B cell (primary cell): ENCODE data around the gene STK16. TPM values are rescaled to one million over a fixed set of nuclear protein-coding genes. Genes with fewer than 3 reads are reported as not detected.

Experiments used
- ATAC-seq: fragments of 200-7000 bp; cut with Tn5 transposase; one replicate; pipeline ENCODE4 v1.10.0; 2021; ENCODE audit warnings: low read depth, mild to moderate bottlenecking, moderate number of reproducible peaks, moderate library complexity
- CTCF ChIA-PET: fragments of 350-600 bp; sonication (Branson Sonifier 250); formaldehyde crosslinking; loops from one replicate; lab custom pipeline; 2021; ENCODE audit warnings: antibody characterized with exemption, inconsistent platforms; lab: Charles Lee
- POLR2A ChIA-PET: fragments of 350-600 bp; sonication (Branson Sonifier 250); formaldehyde crosslinking; loops from one replicate; lab custom pipeline; 2021; ENCODE audit warnings: antibody characterized with exemption; lab: Charles Lee
- DNase-seq: peaks from one replicate; pipeline ENCODE4 v3.0.0; 2013
- H2AFZ ChIP-seq: 2 replicates; pipeline ENCODE4 v1.6.1; 2012; ENCODE audit warnings: mild to moderate bottlenecking, low read depth, low read length; ENCODE audit not compliant: insufficient read depth, poor library complexity, severe bottlenecking
- H3K27ac ChIP-seq, 2 donors: 1 replicate in 1 of 2; 2 replicates in 1 of 2; pipeline ENCODE4 v1.5.1; 2012 to 2013; ENCODE audit warnings: low read length in 2 of 2, mild to moderate bottlenecking in 2 of 2, moderate library complexity in 1 of 2
- H3K27me3 ChIP-seq, 4 experiments: fragments of 200-600 bp in 1 of 4; sonication (generic) in 1 of 4; replicated peaks in 1 of 4; 1 replicate in 2 of 4; 2 replicates in 2 of 4; pipeline versions ENCODE4 v1.6.1 to v1.7.0; 2013 to 2016; ENCODE audit warnings: low read length in 3 of 4, mild to moderate bottlenecking in 2 of 4, mixed read lengths in 1 of 4, moderate library complexity in 1 of 4; ENCODE audit not compliant: insufficient read depth in 4 of 4, control insufficient read depth in 3 of 4; ENCODE audit errors: control extremely low read depth in 1 of 4
- H3K36me3 ChIP-seq, 2 experiments: replicated peaks in 1 of 2; 1 replicate in 1 of 2; 2 replicates in 1 of 2; pipeline versions ENCODE4 v1.6.1 to v1.7.1; 2013; ENCODE audit warnings: low read length in 1 of 2; ENCODE audit not compliant: insufficient read depth in 2 of 2, control insufficient read depth in 1 of 2; ENCODE audit errors: control extremely low read depth in 1 of 2, extremely low read depth in 1 of 2
- H3K4me1 ChIP-seq, 2 donors: fragments of 200-600 bp in 1 of 2; sonication (generic) in 1 of 2; 1 replicate in 1 of 2; 2 replicates in 1 of 2; pipeline versions ENCODE4 v1.5.1 to v1.6.1; 2013 to 2017; ENCODE audit warnings: low read length in 2 of 2; ENCODE audit not compliant: control insufficient read depth in 2 of 2, insufficient read depth in 2 of 2
- H3K4me2 ChIP-seq: replicated peaks from 2 replicates; pipeline ENCODE3; 2012; ENCODE audit warnings: mild to moderate bottlenecking, low read depth, low read length; ENCODE audit not compliant: poor library complexity, severe bottlenecking
- H3K4me3 ChIP-seq, 5 experiments: fragments of 200-600 bp in 1 of 5; sonication (generic) in 1 of 5; 1 replicate in 3 of 5; 2 replicates in 2 of 5; pipeline versions ENCODE4 v1.5.1 to v1.7.0; 2011 to 2016; ENCODE audit warnings: low read length in 4 of 5, mild to moderate bottlenecking in 4 of 5, low read depth in 2 of 5, control low read depth in 1 of 5, moderate library complexity in 1 of 5; ENCODE audit not compliant: insufficient read depth in 1 of 5; ENCODE audit errors: control extremely low read depth in 1 of 5, extremely low read depth in 1 of 5
- H3K79me2 ChIP-seq: fragments of 200-600 bp; sonication (generic); one replicate; pipeline ENCODE4 v1.6.0; 2016; ENCODE audit warnings: low read length; ENCODE audit not compliant: control insufficient read depth, insufficient read depth
- H3K9ac ChIP-seq: fragments of 200-600 bp; sonication (generic); 2 replicates; pipeline ENCODE4 v1.6.1; 2017; ENCODE audit warnings: mild to moderate bottlenecking, low read length, moderate library complexity
- H3K9me3 ChIP-seq, 3 donors: one replicate each; pipeline versions ENCODE4 v1.6.1 to v1.7.1; 2013; ENCODE audit warnings: low read length in 2 of 3; ENCODE audit not compliant: control insufficient read depth in 2 of 3, insufficient read depth in 1 of 3; ENCODE audit errors: control extremely low read depth in 1 of 3
- H4K20me1 ChIP-seq: 2 replicates; pipeline ENCODE4 v1.6.0; 2012; ENCODE audit warnings: mild to moderate bottlenecking, low read length; ENCODE audit not compliant: insufficient read depth, control insufficient read depth, poor library complexity, severe bottlenecking
- H3K27ac Mint-ChIP-seq: one replicate; pipeline ENCODE4 v1.8.0; 2021; ENCODE audit warnings: mixed read lengths
- H3K27me3 Mint-ChIP-seq: one replicate; pipeline ENCODE4 v1.8.0; 2021; ENCODE audit warnings: mixed read lengths
- H3K4me1 Mint-ChIP-seq: one replicate; pipeline ENCODE4 v1.8.0; 2021; ENCODE audit warnings: mixed read lengths
- H3K4me3 Mint-ChIP-seq: one replicate; pipeline ENCODE4 v1.8.0; 2021; ENCODE audit warnings: mixed read lengths
- H3K9me3 Mint-ChIP-seq: one replicate; pipeline ENCODE4 v1.8.0; 2022; ENCODE audit warnings: mixed read lengths; ENCODE audit not compliant: insufficient read depth
- EZH2 ChIP-seq: IDR thresholded peaks from 2 replicates; pipeline ENCODE4 v1.6.1; 2012; ENCODE audit warnings: borderline replicate concordance, low read depth, mild to moderate bottlenecking, moderate library complexity, low read length; ENCODE audit not compliant: insufficient read depth, poor library complexity, severe bottlenecking
- WGBS: methylation state at CpG from one replicate; pipeline ENCODE4 v1.1.5; 2013; ENCODE audit warnings: missing lambda C conversion rate; ENCODE audit not compliant: insufficient coverage; 5-methylcytosine and 5-hydroxymethylcytosine counted together
- intact Hi-C: fragments of 100-400 bp; cut with micrococcal nuclease; formaldehyde crosslinking; loops from one replicate; pipeline ENCODE4 v1.10.0; 2022
- polyA plus RNA-seq: library from polyadenylated mRNA; depleted of rRNA; stranded (reverse); fragments of >200 nt; gene quantifications from 2 replicates; pipeline ENCODE4 v1.2.3, GENCODE V29; 2012
- total RNA-seq, 2 donors: library from RNA; stranded (reverse); fragments of 120-200 nt in 1 of 2; gene quantifications; 1 replicate in 1 of 2; 2 replicates in 1 of 2; pipeline versions ENCODE4 v1.2.3 to v1.2.4, GENCODE V29; 2013 to 2022
- TF ChIP-seq, protein P1 (sequence below): fragments of 200-600 bp; IDR thresholded peaks from one replicate; pipeline ENCODE4 v1.8.0; 2022; ENCODE audit warnings: antibody characterized with exemption, mild to moderate bottlenecking

Gene STK16
- total and polyA plus RNA-seq, 2 donors (not counting 1 experiment from before 2014, with no cell fraction given) = 29.0 to 60.1 TPM

DNA sequence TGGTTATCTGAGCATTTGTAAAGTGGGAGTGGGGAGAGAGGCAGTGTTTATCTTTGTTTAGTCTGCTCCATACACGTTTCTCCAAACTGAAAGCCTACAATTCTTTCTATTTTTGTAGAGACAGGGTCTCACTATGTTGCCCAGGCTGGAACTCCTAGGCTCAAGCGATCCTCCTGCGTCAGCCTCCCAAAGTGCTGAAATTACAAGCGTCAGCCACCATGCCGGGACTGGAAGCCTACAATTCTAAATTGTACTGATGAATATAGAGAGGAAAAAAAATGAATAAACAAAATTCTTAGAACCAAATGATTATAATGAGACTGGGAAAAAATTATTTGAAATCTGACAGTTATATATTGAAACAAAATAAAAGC is 40.1 kb upstream of the STK16 start:
- intact Hi-C loops = no loop called here
- Histone ChIP-seq H3K27ac (no peak overlapping the region), H3K4me2 (no peak overlapping the region), H3K9me3 (no peaks in the 10 kb centered on the region), H3K9ac (no peak overlapping the region), H4K20me1 (peaks cover 14% of the 10 kb centered on the region), H3K27me3 (no peaks in the 10 kb centered on the region), H3K4me1 (peaks cover 12 to 15% of the 10 kb centered on the region in 2 donors), H2AFZ (no peak overlapping the region), H3K79me2 (peaks cover 6% of the 10 kb centered on the region), H3K4me3 (no peak overlapping the region), H3K36me3 (peaks cover 7 to 23% of the 10 kb centered on the region in 2 experiments)
- POLR2A ChIA-PET = interaction anchor here (1.5 to 3.0 kb wide), 4 partner anchors 24 to 48 kb away, joined by 4 to 46 read pairs (median 7); partner anchors contain the start of genes ANKZF1, ATG9A, CNPPD1 and RETREG2
- H3K9me3 Mint-ChIP-seq = no peaks in the 10 kb centered on the region
- DNase-seq (no peak), ATAC-seq (no peak)
- WGBS = 83% methylated on average over 1 of the region's 5 CpGs
- H3K4me1 Mint-ChIP-seq = peaks cover 21% of the 10 kb centered on the region
- H3K27me3 Mint-ChIP-seq = peaks cover 3% of the 10 kb centered on the region
- no peak overlapping the region for H3K27ac Mint-ChIP-seq
- H3K4me3 Mint-ChIP-seq = no peak overlapping the region
- no peak for TF ChIP-seq EZH2
- TF ChIP-seq, protein P1, sequence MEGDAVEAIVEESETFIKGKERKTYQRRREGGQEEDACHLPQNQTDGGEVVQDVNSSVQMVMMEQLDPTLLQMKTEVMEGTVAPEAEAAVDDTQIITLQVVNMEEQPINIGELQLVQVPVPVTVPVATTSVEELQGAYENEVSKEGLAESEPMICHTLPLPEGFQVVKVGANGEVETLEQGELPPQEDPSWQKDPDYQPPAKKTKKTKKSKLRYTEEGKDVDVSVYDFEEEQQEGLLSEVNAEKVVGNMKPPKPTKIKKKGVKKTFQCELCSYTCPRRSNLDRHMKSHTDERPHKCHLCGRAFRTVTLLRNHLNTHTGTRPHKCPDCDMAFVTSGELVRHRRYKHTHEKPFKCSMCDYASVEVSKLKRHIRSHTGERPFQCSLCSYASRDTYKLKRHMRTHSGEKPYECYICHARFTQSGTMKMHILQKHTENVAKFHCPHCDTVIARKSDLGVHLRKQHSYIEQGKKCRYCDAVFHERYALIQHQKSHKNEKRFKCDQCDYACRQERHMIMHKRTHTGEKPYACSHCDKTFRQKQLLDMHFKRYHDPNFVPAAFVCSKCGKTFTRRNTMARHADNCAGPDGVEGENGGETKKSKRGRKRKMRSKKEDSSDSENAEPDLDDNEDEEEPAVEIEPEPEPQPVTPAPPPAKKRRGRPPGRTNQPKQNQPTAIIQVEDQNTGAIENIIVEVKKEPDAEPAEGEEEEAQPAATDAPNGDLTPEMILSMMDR = no peak
- CTCF ChIA-PET = interaction anchor here (1.1 to 5.7 kb wide), 3 partner anchors 31 to 90 kb away, joined by 4 to 63 read pairs (median 22); partner anchors contain the start of genes CNPPD1, GLB1L and STK16

DNA sequence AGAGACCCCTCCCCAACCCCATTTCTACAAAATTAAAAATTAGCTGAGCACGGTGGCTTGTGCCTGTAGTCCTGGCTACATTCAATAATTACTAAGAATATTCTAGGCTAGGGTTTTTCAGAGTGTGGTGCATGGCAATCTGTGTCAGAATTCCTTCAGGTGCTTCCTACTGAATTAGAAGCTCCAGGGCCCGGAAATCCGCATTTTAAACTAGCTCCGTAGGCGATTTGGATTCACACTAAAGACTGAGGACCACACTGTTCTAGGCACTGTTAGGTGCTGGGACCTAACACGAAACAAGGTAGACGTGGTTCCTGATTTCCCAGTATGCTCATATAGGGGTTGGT is 39.3 kb upstream of the STK16 start:
- WGBS = 19% methylated on average over 6 of the region's 7 CpGs

More for the DNA sequence above, 39.3 kb upstream of the STK16 start:
- Mint-ChIP-seq H3K27ac (peak overlapping the region; percentile 98), H3K4me3 (peak overlapping the region; percentile 96), H3K4me1 (peaks cover 23% of the 10 kb centered on the region), H3K27me3 (peaks cover 2% of the 10 kb centered on the region), H3K9me3 (no peaks in the 10 kb centered on the region)
- intact Hi-C loops = loop anchor here (1.0 to 2.0 kb wide), 7 partner anchors 13 to 88 kb away; partner anchors contain the start of genes DNAJB2, GLB1L, NHEJ1 and RETREG2
- Histone ChIP-seq H3K79me2 (peaks cover 6% of the 10 kb centered on the region), H3K27ac (peak overlapping the region; percentile 84 to 94), H3K36me3 (peaks cover 7 to 24% of the 10 kb centered on the region in 2 experiments), H3K4me3 (peak overlapping the region; percentile 53 to 82 (median 76)), H3K9ac (peak overlapping the region; percentile 71), H2AFZ (peak overlapping the region; percentile 79), H3K9me3 (no peaks in the 10 kb centered on the region), H3K4me1 (peaks cover 12 to 17% of the 10 kb centered on the region in 2 donors), H3K27me3 (no peaks in the 10 kb centered on the region), H3K4me2 (peak overlapping the region; percentile 80), H4K20me1 (peaks cover 14% of the 10 kb centered on the region)
- ChIA-PET POLR2A (interaction anchor here (0.6 to 3.0 kb wide), 14 partner anchors 8 to 182 kb away, joined by 3 to 46 read pairs (median 6); partner anchors contain the start of genes ANKZF1, ATG9A, CNPPD1 and DNAJB2), CTCF (interaction anchor here (0.6 to 5.7 kb wide), 17 partner anchors 13 to 308 kb away, joined by 3 to 63 read pairs (median 5); partner anchors contain the start of genes ABCB6, ANKZF1, ATG9A and CNPPD1)
- no peak for TF ChIP-seq EZH2
- TF ChIP-seq, protein P1 = no peak
- no peak for ATAC-seq
- no peak for DNase-seq
